HepG2 (cell line): Measurements from ENCODE around the gene ANKRA2. TPM values are rescaled to one million over a fixed set of nuclear protein-coding genes. Genes with fewer than 3 reads are reported as not detected.

Experiments
- AHR ChIP-seq: IDR thresholded peaks from 2 replicates; pipeline ENCODE4 v1.6.1; 2018; ENCODE audit warnings: missing genetic modification reagents, missing compliant biosample characterization
- BORCS8-MEF2B ChIP-seq: sonication (generic); formaldehyde crosslinking; IDR thresholded peaks from 2 replicates; pipeline ENCODE4 v1.8.0; 2022; ENCODE audit warnings: mild to moderate bottlenecking, missing genetic modification reagents
- CBFB ChIP-seq: sonication (generic); formaldehyde crosslinking; IDR thresholded peaks from 2 replicates; pipeline ENCODE4 v1.4.0; 2020; ENCODE audit warnings: missing genetic modification reagents
- ELF4 ChIP-seq: sonication (generic); formaldehyde crosslinking; IDR thresholded peaks from 2 replicates; pipeline ENCODE4 v1.5.0; 2020; ENCODE audit warnings: missing genetic modification reagents, mild to moderate bottlenecking, moderate library complexity, borderline replicate concordance
- FOSL2 ChIP-seq: sonication (generic); formaldehyde crosslinking; IDR thresholded peaks from 2 replicates; pipeline ENCODE4 v1.4.0; 2020; ENCODE audit warnings: missing genetic modification reagents
- FOXP1 ChIP-seq, 2 experiments: fragments of 450-650 bp in 1 of 2; IDR thresholded peaks; 2 replicates each; pipeline ENCODE4 v1.6.1; 2017 to 2018; ENCODE audit warnings: antibody characterized with exemption in 1 of 2
- HDAC2 ChIP-seq: sonication (generic); formaldehyde crosslinking; IDR thresholded peaks from 2 replicates; pipeline ENCODE4 v1.4.0; 2020; ENCODE audit warnings: missing genetic modification reagents
- ISL2 ChIP-seq: sonication (generic); formaldehyde crosslinking; IDR thresholded peaks from 2 replicates; pipeline ENCODE4 v1.5.0; 2020; ENCODE audit warnings: missing genetic modification reagents
- KLF9 ChIP-seq: IDR thresholded peaks from 2 replicates; pipeline ENCODE4 v1.6.1; 2016; ENCODE audit warnings: low read depth
- NFIB ChIP-seq: sonication (generic); formaldehyde crosslinking; IDR thresholded peaks from 2 replicates; pipeline ENCODE4 v1.9.0; 2021; ENCODE audit warnings: missing genetic modification reagents, mild to moderate bottlenecking, borderline replicate concordance
- POLR2AphosphoS2 ChIP-seq: IDR thresholded peaks from 2 replicates; pipeline ENCODE4 v1.6.1; 2011; ENCODE audit warnings: low read depth, low read length, improper control_type of control experiment
- RARA ChIP-seq: IDR thresholded peaks from 2 replicates; pipeline ENCODE4 v1.6.1; 2016; ENCODE audit warnings: missing genetic modification reagents, missing compliant biosample characterization
- RELA ChIP-seq: sonication (generic); formaldehyde crosslinking; IDR thresholded peaks from 2 replicates; pipeline ENCODE4 v1.4.0; 2020; ENCODE audit warnings: missing genetic modification reagents
- RFX3 ChIP-seq: IDR thresholded peaks from 2 replicates; pipeline ENCODE4 v1.6.1; 2016; ENCODE audit warnings: missing biosample characterization, missing genetic modification reagents
- SALL1 ChIP-seq: sonication (generic); formaldehyde crosslinking; IDR thresholded peaks from 2 replicates; pipeline ENCODE4 v1.8.0; 2022; ENCODE audit warnings: mild to moderate bottlenecking, missing genetic modification reagents
- SIN3B ChIP-seq: fragments of 150-350 bp; IDR thresholded peaks from 2 replicates; pipeline ENCODE4 v1.6.1; 2014; ENCODE audit warnings: low read length
- SMARCC2 ChIP-seq: fragments of 450-650 bp; IDR thresholded peaks from 2 replicates; pipeline ENCODE4 v1.6.1; 2017; ENCODE audit warnings: antibody characterized with exemption, mild to moderate bottlenecking
- ZBTB10 ChIP-seq: sonication (generic); formaldehyde crosslinking; IDR thresholded peaks from 2 replicates; pipeline ENCODE4 v1.4.0; 2020; ENCODE audit warnings: missing genetic modification reagents, borderline replicate concordance
- ZNF512B ChIP-seq: sonication (generic); formaldehyde crosslinking; IDR thresholded peaks from 2 replicates; pipeline ENCODE4 v1.5.1; 2020; ENCODE audit warnings: missing genetic modification reagents, mild to moderate bottlenecking, borderline replicate concordance
- ZNF800 ChIP-seq: sonication (generic); formaldehyde crosslinking; IDR thresholded peaks from 2 replicates; pipeline ENCODE4 v1.4.0; 2020; ENCODE audit warnings: missing genetic modification reagents
- ZNF816 ChIP-seq: sonication (generic); formaldehyde crosslinking; IDR thresholded peaks from 2 replicates; pipeline ENCODE4 v1.8.0; 2022; ENCODE audit warnings: missing genetic modification reagents, mild to moderate bottlenecking, borderline replicate concordance
- polyA plus RNA-seq, 8 experiments: library from polyadenylated mRNA; depleted of rRNA in 3 of 8; stranded (reverse) in 7 of 8; unstranded in 1 of 8; fragments of >200 nt; fragmentation: Illumina TruSeq in 4 of 8; extraction: Trizol in 4 of 8; gene quantifications; 2 replicates each; pipeline versions ENCODE4 v1.2.1 to v1.2.3, GENCODE V29; 2011 to 2016; ENCODE audit warnings: low read depth in 4 of 8, missing spikeins in 1 of 8, mixed read lengths in 1 of 8; ENCODE audit not compliant: insufficient read depth in 1 of 8
- total RNA-seq, 5 experiments: library from RNA; depleted of rRNA; stranded (reverse); fragments of >200 nt; fragmentation: Illumina TruSeq; extraction: Trizol; gene quantifications; 2 replicates each; pipeline ENCODE4 v1.2.3, GENCODE V29; 2016; ENCODE audit warnings: low read depth in 1 of 5
- TF ChIP-seq, protein P1 (sequence below): sonication (generic); formaldehyde crosslinking; conservative IDR thresholded peaks from 2 replicates; pipeline ENCODE4 v1.8.0; 2022; ENCODE audit warnings: missing genetic modification reagents

ANKRA2 gene
- total and polyA plus RNA-seq, 2 of the 13 experiments (the other 11 are each of a cell fraction or from before 2014, with no cell fraction given): 23.6 to 33.6 TPM

DNA sequence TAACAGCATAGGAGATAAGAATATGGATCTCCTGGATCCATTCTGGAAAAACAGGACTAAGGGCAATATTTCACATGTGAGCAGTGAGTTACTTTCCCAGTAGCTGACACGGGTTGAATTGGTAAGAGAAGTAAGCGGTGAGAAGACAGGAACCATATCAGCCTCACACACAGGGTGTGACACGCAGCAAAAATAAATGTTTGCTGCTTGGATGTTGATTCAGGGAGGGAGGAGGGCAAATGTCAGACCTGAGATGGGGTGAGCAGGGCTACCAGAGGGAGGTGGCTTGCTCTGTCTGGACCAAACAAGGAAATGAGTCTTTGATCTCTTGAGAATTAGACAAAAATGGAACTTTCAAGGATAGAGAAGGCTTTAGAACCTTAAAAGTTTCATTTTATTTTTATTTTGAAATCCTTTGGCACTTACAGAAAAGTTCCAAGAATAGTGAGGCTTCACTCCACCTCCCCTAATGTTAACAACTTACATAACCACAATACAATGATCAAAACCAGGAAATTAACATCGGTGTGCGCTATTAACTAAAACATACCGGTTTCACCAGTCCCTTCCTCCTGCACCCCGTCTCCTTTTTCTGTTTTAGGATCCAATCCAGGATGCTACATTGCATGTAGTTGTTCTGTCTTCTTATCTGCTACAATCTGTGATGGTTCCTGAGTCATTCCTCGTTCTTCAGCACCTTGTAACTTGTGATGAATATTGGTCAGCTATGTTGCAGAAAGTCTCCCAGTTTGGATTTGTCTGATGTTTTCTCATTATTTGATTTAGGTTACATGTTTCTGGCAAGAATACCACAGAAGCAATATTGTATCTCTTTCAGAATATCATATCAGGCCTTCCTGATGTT, 40.0 kb upstream of the ANKRA2 start (continued):
- TF ChIP-seq, protein P1, sequence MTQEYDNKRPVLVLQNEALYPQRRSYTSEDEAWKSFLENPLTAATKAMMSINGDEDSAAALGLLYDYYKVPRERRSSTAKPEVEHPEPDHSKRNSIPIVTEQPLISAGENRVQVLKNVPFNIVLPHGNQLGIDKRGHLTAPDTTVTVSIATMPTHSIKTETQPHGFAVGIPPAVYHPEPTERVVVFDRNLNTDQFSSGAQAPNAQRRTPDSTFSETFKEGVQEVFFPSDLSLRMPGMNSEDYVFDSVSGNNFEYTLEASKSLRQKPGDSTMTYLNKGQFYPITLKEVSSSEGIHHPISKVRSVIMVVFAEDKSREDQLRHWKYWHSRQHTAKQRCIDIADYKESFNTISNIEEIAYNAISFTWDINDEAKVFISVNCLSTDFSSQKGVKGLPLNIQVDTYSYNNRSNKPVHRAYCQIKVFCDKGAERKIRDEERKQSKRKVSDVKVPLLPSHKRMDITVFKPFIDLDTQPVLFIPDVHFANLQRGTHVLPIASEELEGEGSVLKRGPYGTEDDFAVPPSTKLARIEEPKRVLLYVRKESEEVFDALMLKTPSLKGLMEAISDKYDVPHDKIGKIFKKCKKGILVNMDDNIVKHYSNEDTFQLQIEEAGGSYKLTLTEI (CRISPR knock-in tag): no peak
- TF ChIP-seq ZBTB10 (no peak), ZNF816 (CRISPR knock-in tag) (no peak), HDAC2 (CRISPR knock-in tag) (peak; percentile 73; the same call in 1 of the 2 replicates), KLF9 (CRISPR knock-in tag) (no peak), SIN3B (no peak), ELF4 (CRISPR knock-in tag) (no peak), AHR (CRISPR knock-in tag) (no peak), RELA (CRISPR knock-in tag) (no peak), FOSL2 (CRISPR knock-in tag) (peak; percentile 39; the same call in 1 of the 2 replicates), RFX3 (CRISPR knock-in tag) (no peak), NFIB (CRISPR knock-in tag) (no peak), BORCS8-MEF2B (CRISPR knock-in tag) (no peak), ZNF512B (CRISPR knock-in tag) (no peak), RARA (CRISPR knock-in tag) (peak; percentile 91), SALL1 (CRISPR knock-in tag) (peak; percentile 83), SMARCC2 (no peak), CBFB (CRISPR knock-in tag) (no peak), ISL2 (CRISPR knock-in tag) (0 out of 2 replicates have a peak, but pooled peaks have one; percentile 46), FOXP1 (IDR thresholded peaks at IDR 0.05) (no peak), FOXP1 (CRISPR knock-in tag; IDR thresholded peaks at IDR 0.05) (peak; percentile 82), POLR2AphosphoS2 (no peak), ZNF800 (CRISPR knock-in tag) (no peak)
